Embryonic facial prominence (tissue), 1 donor: Measurements from ENCODE around the gene MOB1B.

ENCODE experiments used
- DNase-seq: peaks from one replicate; pipeline ENCODE4 v3.0.0-alpha.2; 2016; ENCODE audit errors: extremely low spot score

MOB1B gene

GRCh38 chr4:70914631-70915030 is 12.5 kb downstream of the MOB1B start:
- no peak for DNase-seq

GRCh38 chr4:70915036-70915815 is 13.1 kb downstream of the MOB1B start:
- DNase-seq: no peak

GRCh38 chr4:70915874-70916559 is 13.8 kb downstream of the MOB1B start:
- DNase-seq: no peak

GRCh38 chr4:70920592-70920991 is 18.4 kb downstream of the MOB1B start:
- no peak for DNase-seq

GRCh38 chr4:70925418-70925817 is 23.2 kb downstream of the MOB1B start:
- no peak for DNase-seq

GRCh38 chr4:70925899-70926635 is 23.9 kb downstream of the MOB1B start:
- no peak for DNase-seq

GRCh38 chr4:70927502-70928137 is 25.5 kb downstream of the MOB1B start:
- no peak for DNase-seq

GRCh38 chr4:70930530-70931256 is 28.5 kb downstream of the MOB1B start:
- DNase-seq: no peak

GRCh38 chr4:70931347-70931746 is 29.2 kb downstream of the MOB1B start:
- DNase-seq: no peak

GRCh38 chr4:70932984-70933383 is 30.8 kb downstream of the MOB1B start:
- DNase-seq: no peak

- no peak for DNase-seq
Measured at GRCh38 chr4:70935038-70935695, 33.0 kb downstream of the MOB1B start.

GRCh38 chr4:70936200-70936787 is 34.1 kb downstream of the MOB1B start:
- DNase-seq: no peak

- DNase-seq: no peak
Measured at GRCh38 chr4:70938086-70938485, 35.9 kb downstream of the MOB1B start.

- no peak for DNase-seq
Measured at GRCh38 chr4:70940134-70940533, 38.0 kb downstream of the MOB1B start.

GRCh38 chr4:70943114-70943513 is 40.9 kb downstream of the MOB1B start:
- DNase-seq: no peak

GRCh38 chr4:70945046-70945445 is 42.9 kb downstream of the MOB1B start:
- no peak for DNase-seq

GRCh38 chr4:70945452-70946055 is 43.4 kb downstream of the MOB1B start:
- no peak for DNase-seq

- no peak for DNase-seq
Measured at GRCh38 chr4:70946939-70947338, 44.8 kb downstream of the MOB1B start.

- DNase-seq: no peak
Measured at GRCh38 chr4:70948665-70949260, 46.6 kb downstream of the MOB1B start.

GRCh38 chr4:70954032-70954431 is 51.9 kb downstream of the MOB1B start:
- DNase-seq: no peak
